Measurements from ENCODE around the gene SVEP1.
"Not testable (repeated sequence)": the region's sequence is repeated elsewhere in the genome, so short reads cannot be mapped to it uniquely, and the experiment has no call there.

Gene SVEP1

GRCh38 chr9:110579034-110579861, at the start of gene SVEP1:
SVEP1 (minus strand) TSS chr9:110579741; CDS start chr9:110579543, 198 bp downstream.
- peak; percentile 8 for DNase-seq

- DNase-seq = no peak
Measured at GRCh38 chr9:110626101-110626829, 46.7 kb upstream of the SVEP1 start.

GRCh38 chr9:110623462-110624025, 44.0 kb upstream of the SVEP1 start:
- peak; percentile 85 for DNase-seq

- DNase-seq = no peak
Measured at GRCh38 chr9:110622368-110622767, 42.8 kb upstream of the SVEP1 start.

GRCh38 chr9:110620726-110621125, 41.2 kb upstream of the SVEP1 start:
- DNase-seq = no peak

- no peak for DNase-seq
Measured at GRCh38 chr9:110619831-110620230, 40.3 kb upstream of the SVEP1 start.

- no peak for DNase-seq
Measured at GRCh38 chr9:110615498-110615897, 36.0 kb upstream of the SVEP1 start.

GRCh38 chr9:110614576-110614975, 35.0 kb upstream of the SVEP1 start:
- not testable (repeated sequence) for DNase-seq

- DNase-seq = no peak
Measured at GRCh38 chr9:110606179-110606790, 26.7 kb upstream of the SVEP1 start.

- no peak for DNase-seq
Measured at GRCh38 chr9:110605565-110605964, 26.0 kb upstream of the SVEP1 start.

GRCh38 chr9:110604171-110604601, 24.6 kb upstream of the SVEP1 start:
- DNase-seq = peak; percentile 7

- DNase-seq = no peak
Measured at GRCh38 chr9:110602281-110602680, 22.7 kb upstream of the SVEP1 start.

GRCh38 chr9:110601098-110601497, 21.6 kb upstream of the SVEP1 start:
- DNase-seq = peak; percentile 57

GRCh38 chr9:110599468-110599867, 19.9 kb upstream of the SVEP1 start:
- DNase-seq = no peak

- DNase-seq = no peak
Measured at GRCh38 chr9:110592044-110592830, 12.7 kb upstream of the SVEP1 start.

- DNase-seq = no peak
Measured at GRCh38 chr9:110591526-110591925, 12.0 kb upstream of the SVEP1 start.

- no peak for DNase-seq
Measured at GRCh38 chr9:110590816-110591215, 11.3 kb upstream of the SVEP1 start.

- DNase-seq = no peak
Measured at GRCh38 chr9:110588296-110588695, 8.8 kb upstream of the SVEP1 start.

- DNase-seq = no peak
Measured at GRCh38 chr9:110583237-110583636, 3.7 kb upstream of the SVEP1 start.

GRCh38 chr9:110582156-110582555, 2.6 kb upstream of the SVEP1 start:
- DNase-seq = no peak

- no peak for DNase-seq
Measured at GRCh38 chr9:110580850-110581249, 1.3 kb upstream of the SVEP1 start.

- no peak for DNase-seq
Measured at GRCh38 chr9:110579862-110580219, 300 bp upstream of the SVEP1 start.
